HG03095 (cell line): ENCODE data around the gene ZNF629.

Experiments used
- ATAC-seq: cut with Tn5 transposase; IDR thresholded peaks from one replicate; pipeline ENCODE4 v1.9.1; 2021; ENCODE audit warnings: moderate library complexity; ENCODE audit not compliant: unreplicated experiment

The ZNF629 gene

GRCh38 chr16:30748634-30749445 is 38.2 kb downstream of the ZNF629 start:
- no peak for ATAC-seq

GRCh38 chr16:30747799-30748633 is 39.0 kb downstream of the ZNF629 start, which contains the start of gene PHKG2:
Gene PHKG2 (plus strand): TSS chr16:30748425. CDS start chr16:30748821, 396 bp downstream.
- ATAC-seq = peak; percentile 96

DNA sequence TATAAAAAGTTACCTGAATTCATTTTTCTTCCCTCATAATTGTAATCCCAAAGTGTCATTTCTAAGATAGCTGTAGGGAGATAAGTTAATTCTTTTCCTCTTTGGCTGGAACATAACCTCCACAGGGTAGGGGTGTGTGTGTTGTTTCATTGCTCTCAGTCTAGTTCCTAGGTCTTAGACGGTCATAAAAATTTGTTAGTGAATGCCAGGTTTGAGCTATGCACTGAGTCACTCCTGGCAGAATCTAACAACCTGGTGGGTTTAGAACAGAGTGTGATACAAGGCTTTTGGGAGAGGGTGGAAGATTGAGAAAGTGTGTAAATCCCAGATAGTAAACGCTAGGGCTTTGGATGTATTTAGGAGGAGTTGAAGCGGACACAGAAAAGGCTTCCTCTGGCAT is 39.7 kb downstream of the ZNF629 start:
- ATAC-seq = no peak

DNA sequence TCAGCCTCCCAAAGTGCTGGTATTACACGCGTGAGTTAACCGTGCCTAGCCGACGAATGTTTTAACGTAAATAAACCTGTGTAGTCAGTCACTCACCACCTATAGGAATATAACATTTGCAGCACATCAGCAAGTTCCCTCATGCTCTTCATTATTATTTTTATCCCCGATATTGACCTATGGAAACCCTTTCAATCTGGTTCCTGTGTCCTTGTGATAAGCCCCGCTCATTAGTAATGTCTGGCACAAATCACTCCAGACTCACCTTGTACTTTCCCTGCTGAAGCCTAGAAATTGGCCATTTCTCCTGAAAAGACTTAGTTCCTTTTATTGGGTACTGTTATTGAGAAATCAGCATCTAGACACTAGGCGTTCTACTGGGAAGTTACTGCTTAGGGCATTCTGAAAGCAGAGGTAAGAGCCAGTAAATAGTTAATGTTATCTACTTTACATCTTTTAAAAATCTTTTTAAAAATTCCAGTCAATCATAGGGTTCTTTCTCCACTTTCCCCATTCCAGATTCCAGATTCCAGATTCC is 40.3 kb downstream of the ZNF629 start:
- no peak for ATAC-seq

DNA sequence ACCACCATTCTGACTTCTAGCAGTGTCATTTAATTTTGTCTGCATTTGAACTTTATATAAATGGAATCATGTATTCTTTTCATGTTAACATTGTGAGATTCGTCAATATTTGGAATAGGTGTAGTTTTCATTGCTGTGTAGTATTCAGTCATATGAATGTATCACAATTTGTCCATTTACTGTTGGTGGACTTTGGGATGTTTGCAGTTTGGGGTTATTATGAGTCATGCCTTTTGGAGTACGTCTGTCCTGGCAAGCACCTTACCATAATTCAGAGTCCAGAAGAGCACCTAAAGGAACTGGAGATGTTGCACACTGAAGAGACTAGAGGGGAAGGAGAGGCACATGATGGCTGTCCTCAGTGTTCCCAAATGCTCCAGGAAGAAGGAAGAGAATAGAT is 41.9 kb downstream of the ZNF629 start:
- no peak for ATAC-seq

GRCh38 chr16:30744183-30744582 is 42.8 kb downstream of the ZNF629 start:
- ATAC-seq = no peak

DNA sequence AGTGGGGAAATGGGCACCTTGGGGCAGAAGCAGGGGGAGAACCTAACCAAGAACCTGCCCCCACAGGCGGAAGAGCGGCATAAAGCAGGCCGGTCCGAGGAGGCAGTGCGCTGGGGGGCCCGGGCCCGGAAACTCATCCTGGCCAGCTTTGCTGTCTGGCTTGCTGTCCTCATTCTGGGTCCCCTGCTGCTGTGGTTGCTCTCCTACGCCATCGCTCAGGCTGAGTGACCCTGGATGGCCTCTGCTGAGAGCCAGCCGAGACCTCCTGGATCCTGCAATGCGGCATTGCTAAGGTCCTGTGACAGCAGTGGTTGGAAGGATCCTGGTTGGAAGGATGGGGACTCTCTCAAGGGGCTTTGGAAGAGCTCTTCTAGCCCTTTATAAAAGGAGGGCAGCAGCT is 43.3 kb downstream of the ZNF629 start:
- no peak for ATAC-seq

DNA sequence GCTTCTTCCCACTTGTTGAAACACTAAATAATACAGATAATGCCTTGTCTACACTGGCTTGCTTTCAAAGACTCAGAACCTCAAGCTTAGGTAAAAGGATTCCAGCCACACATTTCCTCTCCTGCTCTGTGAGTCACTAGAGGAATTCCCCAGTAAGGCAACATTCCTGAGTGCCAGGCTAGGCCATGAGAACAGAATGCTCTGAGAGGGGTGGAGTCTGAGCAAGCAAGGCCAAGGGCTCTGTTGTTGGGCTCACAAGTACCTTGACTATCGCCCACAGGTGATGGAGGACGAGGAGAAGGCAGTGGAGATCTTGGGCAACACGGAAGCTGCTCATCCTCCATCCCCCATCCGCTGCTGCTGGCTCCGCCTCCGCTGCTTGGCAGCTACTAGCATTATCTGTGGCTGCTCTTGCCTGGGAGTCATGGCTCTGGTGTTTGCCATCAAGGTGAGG is 45.5 kb downstream of the ZNF629 start:
- no peak for ATAC-seq

- no peak for ATAC-seq
These were observed 46.4 kb downstream of the ZNF629 start for GRCh38 chr16:30740364-30741251.

DNA sequence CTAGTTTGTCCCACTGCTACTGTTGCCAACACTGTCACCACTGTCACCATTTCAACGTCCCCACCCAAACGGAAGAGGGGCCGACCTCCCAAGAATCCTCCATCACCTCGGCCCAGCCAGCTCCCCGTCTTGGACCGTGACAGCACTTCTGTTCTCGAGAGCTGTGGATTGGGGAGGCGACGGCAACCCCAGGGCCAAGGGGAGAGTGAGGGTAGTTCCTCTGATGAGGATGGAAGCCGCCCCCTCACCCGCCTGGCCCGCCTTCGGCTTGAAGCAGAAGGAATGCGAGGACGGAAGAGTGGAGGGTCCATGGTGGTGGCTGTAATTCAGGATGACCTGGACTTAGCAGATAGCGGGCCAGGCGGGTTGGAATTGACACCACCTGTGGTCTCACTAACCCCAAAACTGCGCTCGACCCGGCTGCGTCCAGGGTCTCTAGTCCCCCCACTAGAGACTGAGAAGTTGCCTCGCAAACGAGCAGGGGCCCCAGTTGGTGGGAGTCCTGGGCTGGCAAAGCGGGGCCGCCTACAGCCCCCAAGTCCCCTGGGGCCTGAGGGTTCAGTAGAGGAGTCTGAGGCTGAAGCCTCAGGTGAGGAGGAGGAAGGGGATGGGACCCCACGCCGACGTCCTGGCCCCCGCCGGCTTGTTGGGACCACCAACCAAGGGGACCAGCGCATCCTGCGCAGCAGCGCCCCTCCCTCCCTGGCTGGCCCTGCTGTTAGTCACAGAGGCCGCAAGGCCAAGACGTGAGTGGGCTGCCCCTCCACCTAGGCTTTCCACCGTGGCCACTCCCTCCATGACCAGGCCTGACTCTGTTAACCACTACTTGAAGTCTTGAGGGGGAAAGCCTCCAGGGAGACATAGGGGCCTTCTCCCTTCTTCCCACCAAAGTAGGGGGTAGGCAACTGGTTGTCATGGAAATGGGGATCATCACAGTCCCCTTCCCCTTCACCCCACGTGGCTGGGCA is 47.7 kb downstream of the ZNF629 start:
- ATAC-seq = no peak

DNA sequence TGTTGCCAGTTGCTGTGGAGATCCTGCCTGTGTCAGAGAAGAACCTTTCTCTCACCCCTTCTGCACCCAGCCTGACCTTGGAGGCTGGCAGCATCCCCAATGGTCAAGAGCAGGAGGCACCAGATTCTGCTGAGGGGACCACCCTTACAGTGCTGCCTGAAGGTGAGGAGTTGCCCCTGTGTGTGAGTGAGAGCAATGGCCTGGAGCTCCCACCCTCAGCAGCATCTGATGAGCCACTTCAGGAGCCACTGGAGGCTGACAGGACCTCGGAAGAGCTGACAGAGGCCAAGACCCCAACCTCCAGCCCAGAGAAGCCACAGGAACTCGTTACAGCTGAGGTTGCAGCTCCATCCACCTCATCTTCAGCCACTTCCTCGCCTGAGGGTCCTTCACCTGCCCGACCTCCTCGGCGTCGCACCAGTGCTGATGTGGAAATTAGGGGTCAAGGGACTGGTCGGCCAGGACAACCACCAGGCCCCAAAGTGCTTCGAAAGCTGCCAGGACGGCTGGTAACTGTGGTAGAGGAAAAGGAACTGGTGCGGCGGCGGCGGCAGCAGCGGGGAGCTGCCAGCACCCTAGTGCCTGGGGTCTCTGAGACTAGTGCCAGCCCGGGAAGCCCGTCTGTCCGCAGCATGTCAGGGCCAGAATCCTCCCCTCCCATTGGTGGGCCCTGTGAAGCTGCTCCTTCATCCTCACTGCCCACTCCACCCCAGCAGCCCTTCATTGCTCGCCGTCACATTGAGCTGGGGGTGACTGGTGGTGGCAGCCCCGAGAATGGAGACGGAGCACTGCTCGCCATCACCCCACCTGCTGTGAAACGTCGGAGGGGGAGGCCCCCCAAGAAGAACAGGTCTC is 49.0 kb downstream of the ZNF629 start:
- ATAC-seq = no peak

DNA sequence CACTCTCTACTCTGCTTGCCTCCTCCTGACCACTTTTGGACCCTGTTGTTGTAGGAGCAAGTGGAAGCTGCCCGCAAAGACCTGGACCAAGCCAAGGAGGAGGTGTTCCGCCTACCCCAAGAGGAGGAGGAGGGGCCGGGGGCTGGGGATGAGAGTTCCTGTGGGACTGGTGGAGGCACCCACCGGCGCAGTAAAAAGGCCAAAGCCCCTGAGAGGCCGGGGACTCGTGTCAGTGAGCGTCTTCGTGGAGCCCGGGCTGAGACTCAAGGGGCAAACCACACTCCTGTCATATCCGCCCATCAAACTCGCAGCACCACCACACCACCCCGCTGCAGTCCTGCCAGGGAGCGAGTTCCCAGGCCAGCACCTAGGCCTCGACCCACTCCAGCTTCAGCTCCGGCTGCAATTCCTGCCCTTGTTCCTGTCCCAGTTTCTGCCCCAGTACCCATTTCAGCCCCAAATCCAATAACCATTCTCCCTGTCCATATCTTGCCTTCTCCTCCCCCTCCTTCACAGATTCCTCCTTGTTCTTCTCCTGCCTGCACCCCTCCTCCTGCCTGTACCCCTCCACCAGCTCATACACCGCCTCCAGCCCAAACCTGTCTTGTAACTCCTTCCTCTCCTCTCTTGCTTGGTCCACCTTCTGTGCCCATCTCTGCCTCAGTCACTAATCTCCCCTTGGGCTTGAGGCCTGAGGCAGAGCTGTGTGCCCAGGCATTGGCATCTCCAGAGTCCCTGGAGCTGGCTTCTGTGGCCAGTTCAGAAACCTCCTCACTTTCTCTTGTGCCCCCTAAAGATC is 49.8 kb downstream of the ZNF629 start:
- ATAC-seq = no peak

- ATAC-seq = no peak
These were observed 55.6 kb downstream of the ZNF629 start for GRCh38 chr16:30731411-30731810.

DNA sequence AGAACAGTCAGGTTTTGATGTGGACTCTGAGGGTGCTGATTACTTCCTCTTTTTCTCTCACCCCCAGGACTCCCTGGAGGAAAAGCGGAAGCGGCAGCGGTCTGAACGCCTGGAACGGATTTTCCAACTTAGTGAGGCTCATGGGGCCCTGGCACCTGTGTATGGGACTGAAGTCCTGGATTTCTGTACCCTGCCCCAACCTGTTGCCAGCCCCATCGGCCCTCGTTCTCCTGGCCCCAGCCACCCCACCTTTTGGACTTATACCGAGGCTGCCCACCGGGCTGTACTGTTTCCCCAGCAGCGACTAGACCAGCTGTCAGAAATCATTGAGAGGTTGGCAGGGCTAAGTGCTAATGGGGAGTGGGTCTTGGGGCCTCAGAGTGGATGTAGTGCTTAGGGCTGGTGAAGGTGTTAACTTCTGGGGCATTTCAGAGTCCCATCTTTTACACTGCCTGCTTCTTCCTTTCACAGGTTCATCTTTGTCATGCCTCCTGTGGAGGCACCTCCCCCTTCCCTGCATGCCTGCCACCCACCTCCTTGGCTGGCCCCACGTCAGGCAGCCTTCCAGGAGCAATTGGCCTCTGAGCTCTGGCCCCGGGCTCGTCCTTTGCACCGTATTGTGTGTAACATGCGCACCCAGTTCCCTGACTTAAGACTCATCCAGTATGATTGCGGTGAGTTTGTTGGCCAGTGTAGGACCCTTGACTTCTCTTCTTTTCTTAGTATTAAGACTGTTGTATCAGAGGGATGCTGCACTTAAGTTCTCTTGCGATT is 57.9 kb downstream of the ZNF629 start:
- no peak for ATAC-seq
